HG03442 (cell line): Measurements from ENCODE around the gene DNAI2.

ENCODE experiments used
- ATAC-seq: cut with Tn5 transposase; IDR thresholded peaks from one replicate; pipeline ENCODE4 v1.9.1; 2021; ENCODE audit warnings: mild to moderate bottlenecking, moderate library complexity; ENCODE audit not compliant: unreplicated experiment

DNAI2 gene

DNA sequence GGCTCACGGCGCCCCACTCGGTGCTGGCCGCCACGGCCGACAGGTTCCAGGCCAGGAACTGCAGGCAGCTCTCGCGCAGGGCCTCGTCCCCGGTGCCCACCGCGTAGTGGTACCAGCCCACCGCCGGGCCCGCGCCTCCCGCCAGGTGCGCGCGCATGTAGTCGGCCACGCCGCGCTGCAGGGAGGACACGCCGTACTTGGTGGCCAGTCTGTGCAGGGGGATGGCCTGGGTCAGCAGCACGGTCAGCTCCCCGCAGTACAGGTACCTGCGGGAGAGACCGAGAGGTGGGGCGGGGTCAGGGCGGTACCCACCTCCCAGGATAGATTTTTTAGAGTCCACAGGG, 83.4 kb downstream of the DNAI2 start:
- no peak for ATAC-seq

- ATAC-seq, result no peak
These were observed 84.7 kb downstream of the DNAI2 start for GRCh38 chr17:74358697-74359096.

GRCh38 chr17:74359916-74360315, 85.9 kb downstream of the DNAI2 start:
- no peak for ATAC-seq

DNA sequence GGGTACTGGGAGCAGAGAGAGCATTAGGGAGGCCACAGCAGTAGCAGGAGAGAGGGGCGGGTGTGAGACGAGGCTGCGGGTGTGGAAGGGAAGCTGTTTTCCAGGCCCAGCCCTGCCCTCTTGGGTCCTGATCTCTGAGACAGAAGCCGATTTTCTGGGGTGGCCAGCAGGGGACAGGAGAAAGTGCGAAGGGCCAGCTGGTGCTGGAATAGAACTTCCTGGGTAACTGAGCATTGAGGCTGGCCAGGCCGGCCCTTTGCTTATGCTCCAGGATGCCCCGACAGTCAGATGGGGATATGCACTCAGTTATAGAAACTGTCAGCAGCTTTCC, 86.8 kb downstream of the DNAI2 start:
- ATAC-seq, result no peak

GRCh38 chr17:74361230-74362068, 87.4 kb downstream of the DNAI2 start, which contains the start of gene BTBD17:
BTBD17 (minus strand) TSS chr17:74361868; CDS start chr17:74361819, 49 bp downstream.
- ATAC-seq, result no peak

- ATAC-seq, result no peak
These were observed 88.0 kb downstream of the DNAI2 start for GRCh38 chr17:74362069-74362405.

- ATAC-seq, result no peak
These were observed 88.9 kb downstream of the DNAI2 start for GRCh38 chr17:74362810-74363498.
